HG02852 (cell line): ENCODE results near the gene SLIT1.

Source experiments
- ATAC-seq: cut with Tn5 transposase; IDR thresholded peaks from one replicate; pipeline ENCODE4 v1.9.1; 2021; ENCODE audit warnings: mild to moderate bottlenecking, moderate library complexity; ENCODE audit not compliant: unreplicated experiment

SLIT1 gene

DNA sequence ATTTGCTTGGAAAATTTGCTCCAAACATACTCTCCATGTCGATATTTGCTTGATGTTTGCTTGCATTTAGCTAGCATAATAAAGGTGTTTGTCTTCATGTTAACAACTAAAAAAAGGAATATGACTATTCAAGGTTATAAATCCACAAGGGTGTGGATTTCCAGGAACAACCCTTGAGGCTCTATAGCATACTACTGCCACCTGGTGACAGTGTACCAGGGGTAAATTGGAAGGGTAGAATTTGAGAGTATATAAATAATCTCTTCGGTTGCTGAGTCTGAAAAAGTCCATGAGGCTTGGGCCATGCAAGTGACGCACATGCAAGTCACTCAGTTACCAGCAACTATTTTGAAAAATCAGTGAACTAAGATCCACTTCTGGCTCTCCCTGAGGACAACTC, 68.4 kb downstream of the SLIT1 start:
- no peak for ATAC-seq

- ATAC-seq, result no peak
These were observed 69.1 kb downstream of the SLIT1 start for GRCh38 chr10:97116462-97117162.

GRCh38 chr10:97115846-97116245, 69.9 kb downstream of the SLIT1 start:
- ATAC-seq, result no peak

- no peak for ATAC-seq
These were observed 74.1 kb downstream of the SLIT1 start for GRCh38 chr10:97111615-97112014.

DNA sequence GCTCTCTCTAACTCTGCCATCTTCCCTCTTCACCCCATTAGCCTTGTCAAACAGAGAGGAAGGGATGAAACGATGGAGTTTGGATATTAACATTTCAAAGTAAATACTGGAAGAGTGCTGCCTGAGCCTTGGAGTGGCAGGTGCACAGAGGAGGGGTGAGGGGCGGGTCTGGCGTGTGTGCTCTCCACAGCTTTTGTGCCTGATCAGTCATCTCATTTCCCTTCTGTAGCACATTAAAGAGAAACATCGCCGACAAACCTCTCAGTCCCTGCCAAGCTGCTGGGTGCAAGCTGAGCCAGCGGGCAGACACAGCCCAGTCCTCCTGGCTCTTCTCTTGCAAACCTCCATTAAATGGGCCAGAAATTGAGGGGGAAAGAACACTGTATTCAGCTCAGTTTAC, 76.2 kb downstream of the SLIT1 start:
- ATAC-seq, result no peak

GRCh38 chr10:97107551-97107950, 78.2 kb downstream of the SLIT1 start:
- ATAC-seq, result no peak

- no peak for ATAC-seq
These were observed 79.6 kb downstream of the SLIT1 start for GRCh38 chr10:97106207-97106606.

DNA sequence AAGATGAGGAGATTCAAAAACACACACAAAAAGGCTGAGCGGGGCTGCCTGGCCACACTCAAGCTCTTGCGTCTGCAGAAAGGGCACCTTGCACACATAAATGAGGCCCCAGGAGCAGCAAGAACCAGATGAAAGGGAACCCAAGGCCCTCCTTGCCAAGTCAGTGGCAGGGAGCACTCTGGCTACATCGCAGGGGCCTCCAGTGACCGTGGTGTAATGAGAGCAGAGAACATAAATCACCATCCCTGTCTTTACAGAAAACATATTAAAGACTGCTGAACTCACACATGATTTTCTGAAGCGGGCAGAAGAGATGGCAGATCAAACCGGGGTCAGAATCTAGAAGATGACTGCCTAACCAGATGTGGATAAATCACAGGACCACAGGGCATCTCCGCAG, 80.5 kb downstream of the SLIT1 start:
- ATAC-seq, result no peak

DNA sequence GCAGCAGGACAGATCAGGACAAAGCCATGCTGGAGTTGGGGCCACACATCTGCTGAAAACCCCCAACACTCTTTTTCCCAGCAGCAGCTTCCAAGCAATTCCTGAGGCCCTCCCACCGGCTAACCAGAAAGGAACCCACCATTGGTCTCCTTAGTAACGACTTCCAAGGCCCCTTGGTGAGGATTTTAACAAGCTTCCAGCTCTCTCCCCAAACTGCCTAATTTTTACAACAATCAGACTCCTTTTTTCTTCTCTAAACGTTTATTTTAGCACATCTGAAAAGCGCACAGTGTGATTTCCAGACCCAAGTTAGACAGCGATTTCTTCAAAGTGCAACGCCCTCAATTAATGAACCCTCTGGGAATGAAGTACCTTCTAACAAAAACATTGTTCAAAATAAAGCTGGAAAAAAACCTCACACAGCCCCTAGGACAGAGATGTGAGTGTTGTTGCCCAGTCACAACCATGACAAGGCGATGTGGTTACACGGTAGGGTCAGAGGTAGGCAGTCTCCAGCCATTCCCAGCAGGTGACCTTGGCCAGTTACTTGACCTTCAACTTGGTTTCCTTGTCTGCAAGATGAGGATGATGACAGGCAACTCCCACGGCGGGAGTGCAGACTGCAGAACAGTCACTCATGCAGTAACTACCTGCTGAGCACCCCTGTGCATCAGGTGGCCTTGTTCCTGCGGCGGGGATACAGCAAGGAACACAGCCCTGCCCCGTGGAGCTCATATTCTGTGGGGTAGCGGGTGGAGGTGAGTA, 82.3 kb downstream of the SLIT1 start:
- no peak for ATAC-seq

- ATAC-seq, result no peak
These were observed 83.3 kb downstream of the SLIT1 start for GRCh38 chr10:97102441-97102840.

GRCh38 chr10:97101166-97101940, 84.4 kb downstream of the SLIT1 start:
- ATAC-seq, result no peak

DNA sequence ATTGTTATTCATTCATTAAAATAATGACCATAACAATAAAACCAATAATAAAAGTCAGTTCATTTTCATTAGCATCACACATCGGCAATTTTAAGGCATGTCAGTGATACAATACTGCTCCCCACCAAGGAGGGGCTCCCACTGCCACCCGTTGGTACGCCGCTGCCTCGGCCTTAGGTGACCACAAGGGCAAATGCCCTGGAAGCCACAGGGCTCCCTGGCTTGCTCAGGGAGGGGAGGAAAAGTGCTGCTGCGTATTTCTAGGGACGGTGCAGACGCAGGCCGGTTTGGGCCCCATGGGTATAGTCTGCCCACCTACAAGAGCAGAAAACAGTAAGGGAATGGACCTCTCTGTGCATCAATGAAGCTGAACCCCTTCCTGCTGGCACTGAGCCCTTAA, 85.1 kb downstream of the SLIT1 start:
- no peak for ATAC-seq

GRCh38 chr10:97099868-97100267, 85.9 kb downstream of the SLIT1 start:
- ATAC-seq, result no peak

GRCh38 chr10:97099089-97099488, 86.7 kb downstream of the SLIT1 start:
- ATAC-seq, result no peak

- no peak for ATAC-seq
These were observed 88.7 kb downstream of the SLIT1 start for GRCh38 chr10:97097084-97097433.

DNA sequence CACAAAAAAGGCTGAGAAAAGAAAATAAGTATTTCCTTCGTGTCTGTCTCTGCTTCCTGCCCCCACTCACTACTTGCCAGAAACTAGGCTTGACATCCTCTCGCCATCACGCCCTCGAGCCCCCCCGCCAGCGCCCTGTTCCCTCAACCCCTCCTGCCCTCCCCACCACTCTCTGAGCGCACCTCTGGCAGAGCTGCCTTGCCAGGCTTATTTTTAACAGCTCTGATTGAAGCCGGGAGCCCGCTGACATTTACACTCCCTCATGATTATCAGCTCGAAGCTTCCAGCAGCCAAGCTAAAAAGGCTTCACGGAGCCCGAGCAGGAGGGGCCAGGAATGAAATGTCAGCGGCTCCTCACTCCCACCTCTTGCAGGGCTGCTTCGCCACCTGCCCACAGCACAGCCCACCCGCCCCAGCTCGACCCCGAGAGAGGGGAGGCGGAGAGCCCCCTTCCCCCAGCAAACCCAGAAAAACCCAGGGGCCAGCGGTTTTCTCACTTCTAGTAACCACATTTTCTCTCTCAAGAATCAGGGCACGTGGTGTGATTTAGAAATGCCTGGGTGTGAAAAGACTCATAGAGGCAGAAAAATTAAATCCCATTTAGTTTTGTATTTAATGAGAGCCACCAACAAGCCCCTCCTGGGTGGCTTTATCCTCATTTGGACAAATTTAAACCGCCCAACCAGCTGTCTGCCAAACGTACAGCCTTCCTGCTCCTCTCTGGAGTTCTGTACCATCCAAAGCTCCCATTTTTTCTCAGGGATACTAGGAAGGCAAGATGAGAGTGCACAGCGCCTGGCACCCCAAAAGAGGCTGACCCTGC, 89.3 kb downstream of the SLIT1 start:
- no peak for ATAC-seq

- no peak for ATAC-seq
These were observed 90.0 kb downstream of the SLIT1 start for GRCh38 chr10:97095701-97096260.

DNA sequence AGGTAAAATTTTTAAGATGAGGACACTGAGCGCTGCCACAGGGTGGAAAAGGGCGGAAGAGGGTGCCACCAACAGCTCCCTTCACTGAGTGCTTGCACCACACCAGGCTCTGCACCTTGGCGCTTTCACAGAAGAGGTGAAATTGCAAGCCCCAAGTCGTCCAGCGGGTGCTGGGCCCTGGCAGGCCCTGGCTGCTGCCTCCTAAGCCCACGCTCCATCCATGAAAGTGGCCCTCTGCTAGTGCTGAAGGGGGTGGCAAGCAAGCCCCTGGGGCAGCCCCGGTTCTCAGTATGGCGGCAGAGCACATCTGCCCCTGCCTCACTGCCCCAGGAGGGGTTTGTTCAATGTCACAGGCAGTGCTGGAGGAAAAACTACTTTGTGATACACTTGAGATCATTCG, 95.1 kb downstream of the SLIT1 start:
- no peak for ATAC-seq

GRCh38 chr10:97090035-97090434, 95.7 kb downstream of the SLIT1 start:
- no peak for ATAC-seq

DNA sequence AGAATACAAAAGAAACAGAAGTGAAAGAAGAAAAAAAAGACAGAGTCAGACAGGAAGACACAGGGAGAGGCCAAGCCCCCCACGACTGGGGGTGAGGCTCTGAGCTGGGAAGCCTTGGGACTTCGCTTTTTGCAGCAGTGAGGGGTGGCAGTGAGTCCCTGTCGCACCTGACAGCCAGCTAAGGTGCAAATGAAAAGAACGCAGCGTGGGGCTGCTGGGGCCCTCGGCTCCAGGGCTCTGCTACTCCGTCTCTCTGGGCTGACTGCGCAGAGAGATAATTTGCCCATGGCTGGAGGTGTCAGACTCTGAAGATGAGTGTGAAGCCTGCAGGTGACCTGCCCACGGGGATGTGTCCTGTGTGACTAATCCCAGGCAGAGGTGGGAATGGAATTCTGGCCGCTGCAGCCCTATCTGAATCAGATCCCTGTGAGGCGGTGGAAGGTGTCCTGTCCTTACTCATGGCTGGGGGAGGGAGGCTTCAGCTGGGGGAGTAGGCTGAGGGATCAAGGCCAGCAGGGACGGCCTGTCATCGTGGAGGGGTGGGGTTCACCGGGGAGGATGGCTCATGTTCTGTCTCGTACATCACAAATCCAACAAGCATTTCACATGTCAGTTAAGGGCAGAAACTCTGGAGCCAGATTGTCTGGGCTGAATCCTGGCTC, 96.4 kb downstream of the SLIT1 start:
- no peak for ATAC-seq
